Stomach (tissue), 4 donors: ENCODE results near the gene OR9Q1.

Experiments used
- POLR2A ChIP-seq, 4 donors: fragments of 450-650 bp; IDR thresholded peaks; one replicate each; pipeline ENCODE4 v1.6.1; 2016; ENCODE audit warnings: antibody characterized with exemption in 4 of 4, control low read depth in 2 of 4, mild to moderate bottlenecking in 1 of 4, moderate library complexity in 1 of 4
- TF ChIP-seq, protein P1 (sequence below), 7 experiments: fragments of 450-650 bp in 4 of 7; fragments of 200-600 bp in 3 of 7; sonication (generic) in 3 of 7; IDR thresholded peaks; one replicate each; pipeline ENCODE4 v1.5.1; 2016 to 2019; ENCODE audit warnings: antibody characterized with exemption in 7 of 7, control low read depth in 2 of 7, mild to moderate bottlenecking in 1 of 7

DNA sequence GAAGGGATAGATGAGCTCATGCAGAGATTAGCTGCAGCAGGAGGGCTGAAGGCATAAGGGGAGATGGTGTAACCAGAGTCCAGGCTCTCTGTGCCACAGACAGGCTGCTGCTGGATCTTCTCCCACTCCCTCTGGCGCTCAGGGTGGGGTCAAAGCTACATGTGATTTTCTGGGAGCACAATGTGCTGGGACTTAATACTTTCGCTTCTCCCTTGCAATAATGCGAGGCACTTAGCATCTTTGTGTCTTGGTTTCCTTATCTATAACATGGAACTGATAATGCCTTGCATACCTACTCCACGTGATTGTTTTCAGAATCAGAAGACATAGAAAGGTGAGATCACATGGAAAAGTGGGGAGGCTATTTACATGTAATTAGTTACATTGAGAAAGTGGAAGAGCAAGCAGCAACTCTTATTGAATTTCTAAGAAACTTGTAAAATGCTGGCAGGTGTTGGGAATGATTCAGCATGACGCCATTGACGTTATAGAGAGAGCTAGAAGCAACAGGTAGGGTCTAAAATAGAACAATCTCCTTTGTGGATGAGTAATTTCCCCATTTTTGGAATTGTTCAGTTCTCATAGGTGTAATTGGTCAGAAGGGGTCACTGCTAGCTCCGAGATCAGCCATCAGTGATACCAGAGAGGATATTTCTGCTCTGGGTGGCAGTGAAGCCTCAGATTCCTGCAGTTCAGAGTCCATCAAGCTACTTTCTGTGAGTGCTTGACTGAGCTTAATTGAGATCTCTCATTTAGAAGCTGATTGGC, 109.8 kb downstream of the OR9Q1 start:
- TF ChIP-seq, protein P1, sequence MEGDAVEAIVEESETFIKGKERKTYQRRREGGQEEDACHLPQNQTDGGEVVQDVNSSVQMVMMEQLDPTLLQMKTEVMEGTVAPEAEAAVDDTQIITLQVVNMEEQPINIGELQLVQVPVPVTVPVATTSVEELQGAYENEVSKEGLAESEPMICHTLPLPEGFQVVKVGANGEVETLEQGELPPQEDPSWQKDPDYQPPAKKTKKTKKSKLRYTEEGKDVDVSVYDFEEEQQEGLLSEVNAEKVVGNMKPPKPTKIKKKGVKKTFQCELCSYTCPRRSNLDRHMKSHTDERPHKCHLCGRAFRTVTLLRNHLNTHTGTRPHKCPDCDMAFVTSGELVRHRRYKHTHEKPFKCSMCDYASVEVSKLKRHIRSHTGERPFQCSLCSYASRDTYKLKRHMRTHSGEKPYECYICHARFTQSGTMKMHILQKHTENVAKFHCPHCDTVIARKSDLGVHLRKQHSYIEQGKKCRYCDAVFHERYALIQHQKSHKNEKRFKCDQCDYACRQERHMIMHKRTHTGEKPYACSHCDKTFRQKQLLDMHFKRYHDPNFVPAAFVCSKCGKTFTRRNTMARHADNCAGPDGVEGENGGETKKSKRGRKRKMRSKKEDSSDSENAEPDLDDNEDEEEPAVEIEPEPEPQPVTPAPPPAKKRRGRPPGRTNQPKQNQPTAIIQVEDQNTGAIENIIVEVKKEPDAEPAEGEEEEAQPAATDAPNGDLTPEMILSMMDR (IDR thresholded peaks at IDR 0.05) = no peak
- no peak for TF ChIP-seq POLR2A (IDR thresholded peaks at IDR 0.05)
